ENCODE results near the gene GALNT17. TPM values are rescaled to one million over a fixed set of nuclear protein-coding genes. Genes with fewer than 3 reads are reported as not detected.
"Not testable (repeated sequence)": the region's sequence is repeated elsewhere in the genome, so short reads cannot be mapped to it uniquely, and the experiment has no call there.

GALNT17 gene
- total RNA-seq, 2 experiments from 2014 or later: not detected

- no peak overlapping the region for H3K27ac Mint-ChIP-seq
- ATAC-seq (no peak), DNase-seq (no peak)
- no peaks in the 10 kb centered on the region for H3K4me1 Mint-ChIP-seq
- CTCF ChIA-PET: interaction anchor here (0.6 kb wide), 1 partner anchor 821 kb away, joined by 3 read pairs; no protein-coding TSS in a partner anchor
- H3K36me3 Mint-ChIP-seq (ENCODE audit: low read depth): no peaks in the 10 kb centered on the region
- POLR2A ChIA-PET: interaction anchor here (0.8 kb wide), 1 partner anchor 154 kb away, joined by 3 read pairs; no protein-coding TSS in a partner anchor
- H3K4me3 Mint-ChIP-seq: no peak overlapping the region
- intact Hi-C loops (cut with DNase I, micrococcal nuclease): no loop called here
- no peaks in the 10 kb centered on the region for H3K27me3 Mint-ChIP-seq
- H3K9me3 Mint-ChIP-seq (ENCODE audit: low read depth): peaks cover 7% of the 10 kb centered on the region
These were observed 78.3 kb downstream of the GALNT17 start for GRCh38 chr7:71210220-71210619.

- H3K27me3 Mint-ChIP-seq; H3K4me1 Mint-ChIP-seq; intact Hi-C loops (cut with DNase I, micrococcal nuclease); H3K4me3 Mint-ChIP-seq; POLR2A ChIA-PET; DNase-seq; ATAC-seq; CTCF ChIA-PET; H3K27ac Mint-ChIP-seq; H3K36me3 Mint-ChIP-seq (ENCODE audit: low read depth): not testable (repeated sequence)
- peaks cover 11% of the 10 kb centered on the region for H3K9me3 Mint-ChIP-seq (ENCODE audit: low read depth)
These were observed 80.5 kb downstream of the GALNT17 start for GRCh38 chr7:71212433-71212832.

- Mint-ChIP-seq H3K4me3 (no peak overlapping the region), H3K27ac (no peak overlapping the region), H3K36me3 (ENCODE audit: low read depth) (no peaks in the 10 kb centered on the region), H3K27me3 (no peaks in the 10 kb centered on the region), H3K4me1 (no peaks in the 10 kb centered on the region), H3K9me3 (ENCODE audit: low read depth) (peaks cover 13% of the 10 kb centered on the region)
- no peak for DNase-seq
- intact Hi-C loops (cut with DNase I, micrococcal nuclease): no loop called here
- no peak for ATAC-seq
- ChIA-PET POLR2A (no interaction called here), CTCF (interaction anchor here (0.7 kb wide), 1 partner anchor 47 kb away, joined by 3 read pairs; no protein-coding TSS in a partner anchor)
These were observed 84.3 kb downstream of the GALNT17 start for GRCh38 chr7:71216211-71216610.

DNA sequence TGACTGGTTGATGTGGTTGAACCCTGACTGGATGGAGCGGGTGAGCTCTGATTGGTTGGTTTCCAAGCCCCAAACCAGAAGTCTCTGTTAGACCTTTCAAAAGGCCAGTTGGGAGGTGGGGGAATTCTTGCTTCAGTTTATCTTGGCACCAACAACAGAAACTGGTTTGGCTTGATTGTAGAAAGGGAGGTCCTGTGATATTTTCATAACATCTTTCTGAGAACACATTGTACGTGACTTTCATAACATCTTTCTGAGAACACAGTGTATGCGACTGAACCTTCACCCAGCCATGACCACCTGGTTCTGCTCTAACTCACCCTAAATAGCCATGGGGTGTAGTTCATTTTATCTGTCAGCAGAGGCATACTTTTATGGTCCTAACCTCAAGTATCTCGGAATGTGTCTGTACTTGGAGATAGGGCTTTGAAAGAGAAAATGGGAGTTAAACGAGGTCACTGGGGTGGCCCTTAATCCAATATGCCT is 88.3 kb downstream of the GALNT17 start:
- peaks cover 15% of the 10 kb centered on the region for H3K9me3 Mint-ChIP-seq (ENCODE audit: low read depth)
- no peak overlapping the region for H3K27ac Mint-ChIP-seq
- POLR2A ChIA-PET: no interaction called here
- H3K36me3 Mint-ChIP-seq (ENCODE audit: low read depth): no peaks in the 10 kb centered on the region
- CTCF ChIA-PET: no interaction called here
- ATAC-seq (no peak), DNase-seq (no peak)
- H3K4me1 Mint-ChIP-seq: no peaks in the 10 kb centered on the region
- no peaks in the 10 kb centered on the region for H3K27me3 Mint-ChIP-seq
- no peak overlapping the region for H3K4me3 Mint-ChIP-seq
- intact Hi-C loops (cut with DNase I, micrococcal nuclease): no loop called here

DNA sequence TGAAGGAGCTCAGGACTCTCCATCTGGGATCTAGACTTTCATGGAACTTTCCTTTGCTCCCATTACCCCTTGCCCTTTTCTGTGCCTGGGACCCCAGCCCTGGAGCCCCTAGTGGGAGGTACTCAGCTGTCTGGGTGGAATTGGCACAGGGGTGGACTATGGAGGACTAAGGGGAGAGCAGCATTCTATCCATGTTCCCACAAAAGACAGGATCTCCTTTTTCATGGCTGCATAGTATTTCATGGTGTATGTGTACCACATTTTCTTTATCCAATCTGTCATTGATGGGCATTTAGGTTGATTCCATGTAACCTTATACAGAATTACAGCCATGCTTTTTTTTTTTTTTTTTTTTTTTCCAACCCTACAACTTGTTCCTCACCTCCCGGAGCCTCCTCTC is 89.1 kb downstream of the GALNT17 start:
- ChIA-PET POLR2A (no interaction called here), CTCF (no interaction called here)
- no peaks in the 10 kb centered on the region for H3K36me3 Mint-ChIP-seq (ENCODE audit: low read depth)
- intact Hi-C loops (cut with DNase I, micrococcal nuclease): no loop called here
- H3K27me3 Mint-ChIP-seq: no peaks in the 10 kb centered on the region
- DNase-seq: no peak
- ATAC-seq: no peak
- H3K4me3 Mint-ChIP-seq: no peak overlapping the region
- H3K27ac Mint-ChIP-seq: no peak overlapping the region
- no peaks in the 10 kb centered on the region for H3K4me1 Mint-ChIP-seq
- H3K9me3 Mint-ChIP-seq (ENCODE audit: low read depth): peaks cover 15% of the 10 kb centered on the region

- CTCF ChIA-PET: no interaction called here
- intact Hi-C loops (cut with DNase I, micrococcal nuclease): no loop called here
- H3K27me3 Mint-ChIP-seq: no peaks in the 10 kb centered on the region
- POLR2A ChIA-PET: no interaction called here
- ATAC-seq: no peak
- H3K9me3 Mint-ChIP-seq (ENCODE audit: low read depth): peaks cover 11% of the 10 kb centered on the region
- H3K4me3 Mint-ChIP-seq: no peak overlapping the region
- no peaks in the 10 kb centered on the region for H3K4me1 Mint-ChIP-seq
- H3K36me3 Mint-ChIP-seq (ENCODE audit: low read depth): no peaks in the 10 kb centered on the region
- no peak for DNase-seq
- no peak overlapping the region for H3K27ac Mint-ChIP-seq
These were observed 89.6 kb downstream of the GALNT17 start for GRCh38 chr7:71221549-71221948.

DNA sequence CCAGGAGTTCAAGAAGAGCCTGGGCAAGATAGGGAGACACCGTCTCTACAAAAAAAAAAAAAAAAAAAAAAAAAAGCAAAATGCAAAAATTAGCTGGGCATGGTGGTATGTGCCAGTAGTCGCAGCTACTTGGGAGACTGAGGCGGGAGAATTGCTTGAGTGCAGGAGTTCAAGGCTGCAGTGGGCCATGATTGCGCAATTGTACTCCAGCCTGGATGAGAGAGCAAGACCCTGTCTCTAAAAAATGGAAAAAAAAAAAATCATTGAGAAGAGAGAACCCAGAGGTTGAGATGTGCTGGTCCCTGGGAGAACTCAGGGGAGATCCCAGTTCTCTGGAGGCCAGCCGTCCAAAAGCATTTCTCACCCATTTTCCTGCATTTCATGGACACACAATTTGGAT is 95.2 kb downstream of the GALNT17 start:
- ChIA-PET CTCF (no interaction called here), POLR2A (no interaction called here)
- H3K27me3 Mint-ChIP-seq: no peaks in the 10 kb centered on the region
- no peak overlapping the region for H3K27ac Mint-ChIP-seq
- DNase-seq: no peak
- no peaks in the 10 kb centered on the region for H3K4me1 Mint-ChIP-seq
- no peak overlapping the region for H3K4me3 Mint-ChIP-seq
- ATAC-seq: no peak
- H3K9me3 Mint-ChIP-seq (ENCODE audit: low read depth): peaks cover 21% of the 10 kb centered on the region
- H3K36me3 Mint-ChIP-seq (ENCODE audit: low read depth): no peaks in the 10 kb centered on the region
- intact Hi-C loops (cut with DNase I, micrococcal nuclease): no loop called here

DNA sequence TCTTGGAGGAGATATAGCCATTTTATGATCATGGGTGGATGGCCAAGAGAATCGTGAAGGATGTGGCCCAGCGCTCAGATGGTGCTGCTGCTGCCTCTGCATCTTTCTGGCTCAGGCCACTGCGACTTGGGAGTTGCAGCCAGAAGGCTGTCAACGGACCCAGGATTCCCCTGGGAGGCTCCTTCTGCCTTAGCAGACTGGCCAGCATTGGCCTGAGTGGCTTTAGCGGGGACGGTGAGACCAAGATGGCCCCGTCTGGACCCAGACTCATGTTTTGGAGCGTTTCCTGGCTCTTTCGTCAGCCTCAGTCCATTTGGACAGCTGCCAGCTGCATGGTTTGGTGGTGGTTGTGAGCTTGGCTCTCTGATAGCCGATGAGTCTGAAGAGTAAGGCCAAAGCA is 97.2 kb downstream of the GALNT17 start:
- CTCF ChIA-PET: no interaction called here
- intact Hi-C loops (cut with DNase I, micrococcal nuclease): no loop called here
- ATAC-seq: no peak
- H3K27ac Mint-ChIP-seq: no peak overlapping the region
- peaks cover 24% of the 10 kb centered on the region for H3K9me3 Mint-ChIP-seq (ENCODE audit: low read depth)
- no peak overlapping the region for H3K4me3 Mint-ChIP-seq
- DNase-seq: no peak
- no peaks in the 10 kb centered on the region for H3K27me3 Mint-ChIP-seq
- no peaks in the 10 kb centered on the region for H3K4me1 Mint-ChIP-seq
- no peaks in the 10 kb centered on the region for H3K36me3 Mint-ChIP-seq (ENCODE audit: low read depth)
- POLR2A ChIA-PET: no interaction called here

DNA sequence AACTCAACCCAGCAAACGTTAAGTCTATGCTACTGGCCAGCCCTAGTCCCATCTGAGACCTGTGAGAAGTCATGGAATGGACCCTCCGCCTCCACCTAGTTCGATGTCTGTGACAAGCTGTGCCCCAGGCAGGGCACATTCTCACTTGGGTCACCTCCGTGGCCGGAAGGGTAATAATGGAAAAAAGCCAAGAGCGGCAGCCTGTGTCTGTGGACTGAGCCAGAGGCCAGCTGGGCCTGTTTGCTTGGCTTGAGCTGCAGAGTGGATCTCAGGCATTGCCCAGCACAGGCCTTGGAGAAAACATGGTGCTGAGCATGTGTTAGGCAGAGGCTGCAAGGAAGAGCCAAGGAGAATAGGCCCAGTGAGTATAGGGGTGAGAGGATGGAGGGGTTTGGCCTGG is 97.8 kb downstream of the GALNT17 start:
- DNase-seq (no peak), ATAC-seq (no peak)
- no peaks in the 10 kb centered on the region for H3K4me1 Mint-ChIP-seq
- no peak overlapping the region for H3K27ac Mint-ChIP-seq
- H3K36me3 Mint-ChIP-seq (ENCODE audit: low read depth): no peaks in the 10 kb centered on the region
- H3K4me3 Mint-ChIP-seq: no peak overlapping the region
- intact Hi-C loops (cut with DNase I, micrococcal nuclease): no loop called here
- ChIA-PET CTCF (no interaction called here), POLR2A (no interaction called here)
- H3K27me3 Mint-ChIP-seq: no peaks in the 10 kb centered on the region
- H3K9me3 Mint-ChIP-seq (ENCODE audit: low read depth): peaks cover 21% of the 10 kb centered on the region

- Mint-ChIP-seq H3K27me3 (no peaks in the 10 kb centered on the region), H3K27ac (no peak overlapping the region), H3K36me3 (ENCODE audit: low read depth) (no peaks in the 10 kb centered on the region), H3K4me3 (no peak overlapping the region), H3K4me1 (no peaks in the 10 kb centered on the region), H3K9me3 (ENCODE audit: low read depth) (peaks cover 17% of the 10 kb centered on the region)
- DNase-seq: no peak
- no peak for ATAC-seq
- intact Hi-C loops (cut with DNase I, micrococcal nuclease): no loop called here
- ChIA-PET CTCF (no interaction called here), POLR2A (no interaction called here)
These were observed 103.3 kb downstream of the GALNT17 start for GRCh38 chr7:71235253-71235652.

DNA sequence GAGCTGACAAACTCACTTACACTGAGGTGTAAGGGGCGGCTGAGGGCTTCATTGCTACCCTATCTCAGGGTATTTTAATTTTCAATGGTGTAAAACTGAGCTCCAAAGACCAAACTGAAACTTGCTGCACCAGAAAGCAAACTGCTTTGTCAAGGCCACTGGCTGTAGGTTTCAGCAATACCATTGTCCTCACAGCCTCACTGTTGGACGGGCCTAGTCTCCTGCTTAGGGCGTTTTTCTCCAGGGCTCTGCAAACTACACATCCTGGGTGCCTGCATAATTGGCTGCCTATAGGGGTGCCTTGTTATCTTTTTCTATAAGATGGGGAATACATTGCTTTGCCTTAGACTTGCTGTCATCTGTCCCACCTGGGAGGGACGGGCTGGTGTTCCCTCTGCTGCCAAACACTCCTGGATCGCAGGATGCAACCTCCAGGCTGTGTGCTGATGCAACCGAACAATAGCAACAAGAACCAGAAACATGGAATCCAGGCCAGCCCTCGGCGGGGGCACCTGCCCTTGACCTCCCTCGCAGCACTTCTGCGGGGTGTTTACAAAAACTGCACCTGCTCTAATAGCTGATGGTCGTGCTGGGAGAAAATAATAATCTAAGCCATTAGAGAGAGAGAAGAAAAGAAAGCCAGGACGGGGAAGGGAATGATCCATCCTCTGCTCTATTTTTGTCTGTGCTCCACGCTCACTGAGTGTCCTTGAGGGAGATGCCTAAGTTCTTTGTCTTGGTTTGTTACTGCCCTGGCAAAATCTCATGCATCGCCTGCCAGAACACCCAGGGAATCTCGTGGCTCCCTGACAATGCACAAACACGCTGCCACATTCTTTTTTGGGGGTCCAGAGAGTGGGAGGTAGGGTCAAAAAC is 104.5 kb downstream of the GALNT17 start:
- Mint-ChIP-seq H3K36me3 (ENCODE audit: low read depth) (no peaks in the 10 kb centered on the region), H3K9me3 (ENCODE audit: low read depth) (peaks cover 12% of the 10 kb centered on the region), H3K4me1 (no peaks in the 10 kb centered on the region), H3K27ac (no peak overlapping the region), H3K4me3 (no peak overlapping the region), H3K27me3 (no peaks in the 10 kb centered on the region)
- no peak for ATAC-seq
- DNase-seq: no peak
- intact Hi-C loops (cut with DNase I, micrococcal nuclease): no loop called here
- ChIA-PET CTCF (no interaction called here), POLR2A (no interaction called here)

GRCh38 chr7:71237945-71238344 is 106.0 kb downstream of the GALNT17 start:
- CTCF ChIA-PET: no interaction called here

More at GRCh38 chr7:71237945-71238344, 106.0 kb downstream of the GALNT17 start:
- no peak for ATAC-seq
- Mint-ChIP-seq H3K4me1 (no peaks in the 10 kb centered on the region), H3K4me3 (no peak overlapping the region), H3K36me3 (ENCODE audit: low read depth) (no peaks in the 10 kb centered on the region), H3K27me3 (no peaks in the 10 kb centered on the region), H3K9me3 (ENCODE audit: low read depth) (peaks cover 7% of the 10 kb centered on the region), H3K27ac (no peak overlapping the region)
- intact Hi-C loops (cut with DNase I, micrococcal nuclease): no loop called here
- POLR2A ChIA-PET: no interaction called here
- DNase-seq: no peak
